A673 (cell line): ENCODE data around the gene ATG16L2. TPM values are rescaled to one million over a fixed set of nuclear protein-coding genes. Genes with fewer than 3 reads are reported as not detected.

Source experiments
- BruUV-seq: library from RNA; stranded (reverse); fragments of 400-500 nt; replicated peaks from 2 replicates; lab custom pipeline; 2021; lab: Mats Ljungman, UMichigan
- CTCF ChIA-PET: fragments of 300-600 bp; sonication (Branson Sonifier 250); formaldehyde crosslinking; loops from one replicate; lab custom pipeline; 2022; ENCODE audit warnings: antibody characterized with exemption; lab: Charles Lee
- POLR2A ChIA-PET: fragments of 300-600 bp; sonication (Branson Sonifier 250); formaldehyde crosslinking; loops from one replicate; lab custom pipeline; 2022; ENCODE audit warnings: antibody characterized with exemption; ENCODE audit not compliant: low non-redundant PET; lab: Charles Lee
- DNase-seq: peaks from one replicate; pipeline ENCODE4 v3.0.0-alpha.2; 2015; ENCODE audit warnings: low spot score
- H3K27ac ChIP-seq: fragments of 200-600 bp; sonication (generic); 2 replicates; pipeline ENCODE4 v1.5.1; 2016; ENCODE audit warnings: mixed run types, low read depth, mild to moderate bottlenecking, mixed read lengths, antibody characterized with exemption, low read length; ENCODE audit not compliant: poor library complexity, severe bottlenecking
- H3K27me3 ChIP-seq: fragments of 200-600 bp; sonication (generic); replicated peaks from 2 replicates; pipeline ENCODE4 v1.6.1; 2017; ENCODE audit warnings: mixed run types, low read depth, mild to moderate bottlenecking, mixed read lengths, antibody characterized with exemption, low read length; ENCODE audit not compliant: insufficient read depth, poor library complexity
- H3K36me3 ChIP-seq: fragments of 200-600 bp; sonication (generic); 2 replicates; pipeline ENCODE4 v1.6.1; 2016; ENCODE audit warnings: mixed run types, mild to moderate bottlenecking, mixed read lengths, antibody characterized with exemption, low read length; ENCODE audit not compliant: insufficient read depth, poor library complexity, severe bottlenecking
- H3K4me1 ChIP-seq: fragments of 200-600 bp; sonication (generic); 2 replicates; pipeline ENCODE4 v1.6.1; 2017; ENCODE audit warnings: mixed run types, mild to moderate bottlenecking, mixed read lengths, antibody characterized with exemption, low read length; ENCODE audit not compliant: insufficient read depth, poor library complexity, severe bottlenecking
- H3K4me3 ChIP-seq: fragments of 200-600 bp; sonication (generic); 2 replicates; pipeline ENCODE4 v1.5.1; 2016; ENCODE audit warnings: low read depth, mixed run types, mild to moderate bottlenecking, mixed read lengths, low read length; ENCODE audit not compliant: poor library complexity, severe bottlenecking
- H3K9me3 ChIP-seq: fragments of 200-600 bp; sonication (generic); 2 replicates; pipeline ENCODE4 v1.6.1; 2016; ENCODE audit warnings: mixed run types, low read depth, mild to moderate bottlenecking, mixed read lengths, antibody characterized with exemption, low read length; ENCODE audit not compliant: poor library complexity, severe bottlenecking
- EZH2 ChIP-seq: fragments of 200-600 bp; sonication (generic); IDR thresholded peaks from 2 replicates; pipeline ENCODE4 v1.6.1; 2017; ENCODE audit warnings: borderline replicate concordance, low read depth, mild to moderate bottlenecking, mixed read lengths, antibody characterized with exemption, low read length; ENCODE audit not compliant: poor library complexity, severe bottlenecking
- intact Hi-C: fragments of 100-400 bp; cut with micrococcal nuclease; formaldehyde crosslinking; loops from one replicate; pipeline ENCODE4 v1.10.0; 2022; ENCODE audit not compliant: unreplicated experiment
- total RNA-seq: library from RNA; stranded (reverse); gene quantifications from 2 replicates; pipeline ENCODE4 v1.2.3, GENCODE V29; 2021
- TF ChIP-seq, protein P1 (sequence below): fragments of 300-800, 200-600 bp; sonication (generic); conservative IDR thresholded peaks from 2 replicates; pipeline ENCODE4 v1.5.1; 2017; ENCODE audit warnings: low read depth, mild to moderate bottlenecking, antibody characterized with exemption, low read length, moderate library complexity, mixed read lengths

The ATG16L2 gene
- total RNA-seq, 1 experiment from 2014 or later, result 8.6 TPM

DNA sequence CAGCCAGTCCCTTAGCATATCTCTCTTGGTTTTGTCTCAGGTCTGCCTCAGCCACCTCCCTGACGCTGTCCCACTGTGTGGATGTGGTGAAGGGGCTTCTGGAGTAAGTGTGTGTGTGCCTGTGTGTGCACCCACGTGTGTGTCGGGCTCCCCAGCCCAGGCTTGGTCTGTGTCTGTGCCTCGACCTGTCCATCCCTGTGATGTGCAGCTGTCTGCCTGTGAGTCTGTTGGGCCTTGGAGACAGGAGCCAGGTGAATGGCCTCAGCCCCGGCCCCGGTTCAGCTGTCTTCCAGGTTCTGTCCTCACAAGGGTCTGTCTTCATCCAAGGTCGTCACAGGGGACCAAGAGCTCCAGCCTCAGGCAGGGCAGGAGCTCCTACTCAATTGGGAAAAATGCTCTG lies 9.8 kb downstream of the ATG16L2 start:
- BruUV-seq, result no TSS peak
- H3K36me3 ChIP-seq, result no peaks in the 10 kb centered on the region
- no peaks in the 10 kb centered on the region for H3K9me3 ChIP-seq
- ChIA-PET POLR2A (no interaction called here), CTCF (no interaction called here)
- no peak overlapping the region for H3K27ac ChIP-seq
- no peak for DNase-seq
- H3K4me1 ChIP-seq, result peaks cover 8% of the 10 kb centered on the region
- no peak overlapping the region for H3K4me3 ChIP-seq
- no peak for TF ChIP-seq EZH2
- TF ChIP-seq, protein P1, sequence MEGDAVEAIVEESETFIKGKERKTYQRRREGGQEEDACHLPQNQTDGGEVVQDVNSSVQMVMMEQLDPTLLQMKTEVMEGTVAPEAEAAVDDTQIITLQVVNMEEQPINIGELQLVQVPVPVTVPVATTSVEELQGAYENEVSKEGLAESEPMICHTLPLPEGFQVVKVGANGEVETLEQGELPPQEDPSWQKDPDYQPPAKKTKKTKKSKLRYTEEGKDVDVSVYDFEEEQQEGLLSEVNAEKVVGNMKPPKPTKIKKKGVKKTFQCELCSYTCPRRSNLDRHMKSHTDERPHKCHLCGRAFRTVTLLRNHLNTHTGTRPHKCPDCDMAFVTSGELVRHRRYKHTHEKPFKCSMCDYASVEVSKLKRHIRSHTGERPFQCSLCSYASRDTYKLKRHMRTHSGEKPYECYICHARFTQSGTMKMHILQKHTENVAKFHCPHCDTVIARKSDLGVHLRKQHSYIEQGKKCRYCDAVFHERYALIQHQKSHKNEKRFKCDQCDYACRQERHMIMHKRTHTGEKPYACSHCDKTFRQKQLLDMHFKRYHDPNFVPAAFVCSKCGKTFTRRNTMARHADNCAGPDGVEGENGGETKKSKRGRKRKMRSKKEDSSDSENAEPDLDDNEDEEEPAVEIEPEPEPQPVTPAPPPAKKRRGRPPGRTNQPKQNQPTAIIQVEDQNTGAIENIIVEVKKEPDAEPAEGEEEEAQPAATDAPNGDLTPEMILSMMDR, result no peak
- intact Hi-C loops, result no loop called here
- H3K27me3 ChIP-seq, result no peaks in the 10 kb centered on the region

DNA sequence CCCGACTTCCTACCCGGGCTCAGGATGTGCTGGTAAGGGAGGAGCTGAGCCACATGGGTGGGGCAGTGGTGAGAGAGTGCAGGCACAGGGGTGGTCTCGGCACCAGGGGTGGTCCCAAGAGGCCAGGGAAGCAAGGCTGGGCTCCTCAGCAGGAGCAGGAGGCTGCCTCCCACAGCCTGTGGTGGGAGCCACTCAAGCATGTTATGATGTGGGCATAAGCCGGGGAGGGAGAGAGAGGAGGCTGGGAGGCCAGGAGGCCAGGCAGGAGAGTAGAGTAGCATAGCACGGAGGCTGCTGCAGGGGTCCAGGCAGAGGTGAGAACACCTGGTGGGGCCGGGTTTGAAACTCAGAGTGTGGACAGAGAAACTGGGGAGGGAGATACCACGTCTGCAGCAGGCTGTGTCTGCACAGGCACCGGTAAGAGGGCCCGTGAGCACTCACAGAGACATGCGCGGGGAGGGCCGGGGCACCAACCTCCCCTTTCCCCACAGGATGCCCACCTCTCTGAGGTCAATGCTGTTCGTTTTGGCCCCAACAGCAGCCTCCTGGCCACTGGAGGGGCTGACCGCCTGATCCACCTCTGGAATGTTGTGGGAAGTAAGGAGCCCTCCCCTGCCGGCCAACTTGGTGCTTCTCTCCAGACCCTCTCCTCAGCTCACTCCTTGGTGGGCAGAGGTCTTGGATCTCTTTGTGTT lies 10.7 kb downstream of the ATG16L2 start:
- Histone ChIP-seq H3K9me3 (no peaks in the 10 kb centered on the region), H3K4me1 (peaks cover 8% of the 10 kb centered on the region), H3K36me3 (no peaks in the 10 kb centered on the region), H3K27me3 (no peaks in the 10 kb centered on the region), H3K27ac (no peak overlapping the region), H3K4me3 (no peak overlapping the region)
- intact Hi-C loops, result no loop called here
- BruUV-seq, result no TSS peak
- ChIA-PET CTCF (no interaction called here), POLR2A (no interaction called here)
- no peak for DNase-seq
- no peak for TF ChIP-seq EZH2
- TF ChIP-seq, protein P1, result no peak

DNA sequence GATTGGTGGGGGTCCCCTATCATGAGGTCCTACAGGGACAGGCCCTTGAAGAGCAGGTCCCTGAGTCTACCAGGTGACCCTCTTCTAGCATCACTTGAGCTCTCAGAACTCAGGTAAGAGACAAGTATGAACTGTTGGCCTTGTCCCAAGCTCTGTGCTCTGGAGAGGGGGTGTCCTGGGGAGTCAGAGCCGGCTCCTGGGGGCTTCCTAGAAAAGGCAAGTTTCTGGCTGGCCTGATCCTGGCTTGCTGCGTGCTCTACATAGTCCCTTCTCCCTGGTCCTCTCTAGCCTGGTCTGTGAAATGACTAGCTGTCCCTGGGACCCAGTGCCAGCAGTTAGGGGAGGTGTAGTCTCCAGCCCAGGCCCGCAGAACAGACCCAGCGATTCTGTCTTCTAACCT lies 11.4 kb downstream of the ATG16L2 start:
- no peak overlapping the region for H3K27ac ChIP-seq
- TF ChIP-seq, protein P1, result no peak
- TF ChIP-seq EZH2, result no peak
- intact Hi-C loops, result no loop called here
- no peaks in the 10 kb centered on the region for H3K9me3 ChIP-seq
- no peaks in the 10 kb centered on the region for H3K27me3 ChIP-seq
- ChIA-PET POLR2A (no interaction called here), CTCF (interaction anchor here (0.6 kb wide), 1 partner anchor 24 kb away, joined by 11 read pairs; no protein-coding TSS in a partner anchor)
- H3K4me3 ChIP-seq, result no peak overlapping the region
- no peaks in the 10 kb centered on the region for H3K36me3 ChIP-seq
- peaks cover 8% of the 10 kb centered on the region for H3K4me1 ChIP-seq
- no TSS peak for BruUV-seq
- no peak for DNase-seq
